MM.1S (cell line): ENCODE data around the gene CSF2RB.

ENCODE experiments used
- DNase-seq: peaks from one replicate; pipeline ENCODE4 v3.0.0-alpha.2; 2015
- H2AFZ ChIP-seq: fragments of 300-600 bp; sonication (generic); 2 replicates; pipeline ENCODE4 v1.6.0; 2016; ENCODE audit warnings: antibody characterized with exemption, low read length
- H3F3A ChIP-seq: fragments of 300-600 bp; sonication (generic); 2 replicates; pipeline ENCODE4 v1.6.1; 2016; ENCODE audit warnings: mild to moderate bottlenecking, antibody characterized with exemption, low read length, moderate library complexity, mixed read lengths; ENCODE audit not compliant: insufficient read depth
- H3K27ac ChIP-seq: fragments of 300-600 bp; sonication (generic); 2 replicates; pipeline ENCODE4 v1.5.1; 2016; ENCODE audit warnings: mild to moderate bottlenecking, low read length
- H3K27me3 ChIP-seq: fragments of 300-600 bp; sonication (generic); replicated peaks from 2 replicates; pipeline ENCODE4 v1.6.0; 2016; ENCODE audit warnings: low read length; ENCODE audit not compliant: insufficient read depth
- H3K36me3 ChIP-seq: fragments of 300-600 bp; sonication (generic); replicated peaks from 2 replicates; pipeline ENCODE4 v1.6.1; 2016; ENCODE audit warnings: mild to moderate bottlenecking, low read length, mixed read lengths; ENCODE audit not compliant: insufficient read depth
- H3K4me1 ChIP-seq: fragments of 300-600 bp; sonication (generic); 2 replicates; pipeline ENCODE4 v1.6.1; 2016; ENCODE audit warnings: low read length, mixed read lengths
- H3K4me2 ChIP-seq: fragments of 300-600 bp; sonication (generic); 2 replicates; pipeline ENCODE4 v1.6.0; 2016; ENCODE audit warnings: low read depth, low read length
- H3K4me3 ChIP-seq: fragments of 300-600 bp; sonication (generic); 2 replicates; pipeline ENCODE4 v1.5.1; 2016; ENCODE audit warnings: low read length, mixed read lengths
- H3K79me2 ChIP-seq: fragments of 300-600 bp; sonication (generic); 2 replicates; pipeline ENCODE4 v1.6.1; 2016; ENCODE audit warnings: mixed run types, low read length, mixed read lengths
- H3K9ac ChIP-seq: fragments of 300-600 bp; sonication (generic); 2 replicates; pipeline ENCODE4 v1.6.1; 2016; ENCODE audit warnings: low read length, mixed read lengths
- H3K9me2 ChIP-seq: fragments of 300-600 bp; sonication (generic); replicated peaks from 2 replicates; pipeline ENCODE4 v1.6.1; 2016; ENCODE audit warnings: mild to moderate bottlenecking, low read length, mixed read lengths; ENCODE audit not compliant: insufficient read depth
- H3K9me3 ChIP-seq: fragments of 300-600 bp; sonication (generic); replicated peaks from 2 replicates; pipeline ENCODE4 v1.6.1; 2016; ENCODE audit warnings: mild to moderate bottlenecking, low read length, mixed read lengths; ENCODE audit not compliant: insufficient read depth
- H4K20me1 ChIP-seq: fragments of 300-600 bp; sonication (generic); 2 replicates; pipeline ENCODE4 v1.6.1; 2016; ENCODE audit warnings: mild to moderate bottlenecking, low read length, moderate library complexity, mixed read lengths; ENCODE audit not compliant: insufficient read depth
- EZH2 ChIP-seq: fragments of 300-600 bp; sonication (generic); optimal IDR thresholded peaks from 2 replicates; pipeline ENCODE3; 2017; ENCODE audit warnings: low read depth, mild to moderate bottlenecking, antibody characterized with exemption, low read length, mixed read lengths
- EZH2phosphoT487 ChIP-seq: fragments of 300-600 bp; sonication (generic); IDR thresholded peaks from 2 replicates; pipeline ENCODE4 v1.6.1; 2018; ENCODE audit warnings: antibody characterized with exemption, low read length
- TF ChIP-seq, protein P1 (sequence below): fragments of 300-600 bp; sonication (generic); IDR thresholded peaks from 2 replicates; pipeline ENCODE4 v1.5.1; 2016; ENCODE audit warnings: antibody characterized with exemption, low read length, mixed read lengths

Gene CSF2RB

DNA sequence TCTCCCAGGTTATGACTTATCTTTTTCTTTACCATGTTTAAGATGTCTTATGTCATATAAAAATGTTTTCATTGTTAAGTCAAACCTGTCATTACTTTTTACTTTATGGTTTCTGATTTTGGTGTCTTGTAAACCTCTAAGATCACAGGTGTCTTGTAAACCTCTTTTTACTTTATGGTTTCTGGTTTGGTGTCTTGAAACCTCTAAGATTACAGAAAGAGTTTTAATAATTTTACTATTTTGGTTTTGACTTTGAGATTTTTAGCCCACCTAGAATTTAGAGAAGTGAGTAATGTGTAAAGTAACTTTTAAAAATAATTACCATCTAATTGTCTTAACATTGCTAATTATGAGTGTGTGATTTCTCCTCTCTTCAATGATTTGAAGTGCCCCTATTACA, 2.6 kb downstream of the CSF2RB start:
- peak overlapping the region; percentile 19; the same call in 1 of the 2 replicates for H3K27ac ChIP-seq
- no peak overlapping the region for H2AFZ ChIP-seq
- H3K4me3 ChIP-seq = peak overlapping the region; percentile 61
- H3K9me3 ChIP-seq = no peaks in the 10 kb centered on the region
- no peaks in the 10 kb centered on the region for H3K27me3 ChIP-seq
- no peaks in the 10 kb centered on the region for H3K9me2 ChIP-seq
- peak overlapping the region; percentile 45; the same call in 1 of the 2 replicates for H3K9ac ChIP-seq
- H3K36me3 ChIP-seq = peaks cover 9% of the 10 kb centered on the region; the same call in 1 of the 2 replicates
- no peaks in the 10 kb centered on the region for H4K20me1 ChIP-seq
- H3K79me2 ChIP-seq = peaks cover 82% of the 10 kb centered on the region
- DNase-seq = no peak
- H3K4me1 ChIP-seq = peaks cover 32% of the 10 kb centered on the region
- TF ChIP-seq EZH2phosphoT487 (no peak), EZH2 (no peak)
- TF ChIP-seq, protein P1, sequence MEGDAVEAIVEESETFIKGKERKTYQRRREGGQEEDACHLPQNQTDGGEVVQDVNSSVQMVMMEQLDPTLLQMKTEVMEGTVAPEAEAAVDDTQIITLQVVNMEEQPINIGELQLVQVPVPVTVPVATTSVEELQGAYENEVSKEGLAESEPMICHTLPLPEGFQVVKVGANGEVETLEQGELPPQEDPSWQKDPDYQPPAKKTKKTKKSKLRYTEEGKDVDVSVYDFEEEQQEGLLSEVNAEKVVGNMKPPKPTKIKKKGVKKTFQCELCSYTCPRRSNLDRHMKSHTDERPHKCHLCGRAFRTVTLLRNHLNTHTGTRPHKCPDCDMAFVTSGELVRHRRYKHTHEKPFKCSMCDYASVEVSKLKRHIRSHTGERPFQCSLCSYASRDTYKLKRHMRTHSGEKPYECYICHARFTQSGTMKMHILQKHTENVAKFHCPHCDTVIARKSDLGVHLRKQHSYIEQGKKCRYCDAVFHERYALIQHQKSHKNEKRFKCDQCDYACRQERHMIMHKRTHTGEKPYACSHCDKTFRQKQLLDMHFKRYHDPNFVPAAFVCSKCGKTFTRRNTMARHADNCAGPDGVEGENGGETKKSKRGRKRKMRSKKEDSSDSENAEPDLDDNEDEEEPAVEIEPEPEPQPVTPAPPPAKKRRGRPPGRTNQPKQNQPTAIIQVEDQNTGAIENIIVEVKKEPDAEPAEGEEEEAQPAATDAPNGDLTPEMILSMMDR = no peak
- H3F3A ChIP-seq = peaks cover 35% of the 10 kb centered on the region
- peak overlapping the region; percentile 85 for H3K4me2 ChIP-seq

DNA sequence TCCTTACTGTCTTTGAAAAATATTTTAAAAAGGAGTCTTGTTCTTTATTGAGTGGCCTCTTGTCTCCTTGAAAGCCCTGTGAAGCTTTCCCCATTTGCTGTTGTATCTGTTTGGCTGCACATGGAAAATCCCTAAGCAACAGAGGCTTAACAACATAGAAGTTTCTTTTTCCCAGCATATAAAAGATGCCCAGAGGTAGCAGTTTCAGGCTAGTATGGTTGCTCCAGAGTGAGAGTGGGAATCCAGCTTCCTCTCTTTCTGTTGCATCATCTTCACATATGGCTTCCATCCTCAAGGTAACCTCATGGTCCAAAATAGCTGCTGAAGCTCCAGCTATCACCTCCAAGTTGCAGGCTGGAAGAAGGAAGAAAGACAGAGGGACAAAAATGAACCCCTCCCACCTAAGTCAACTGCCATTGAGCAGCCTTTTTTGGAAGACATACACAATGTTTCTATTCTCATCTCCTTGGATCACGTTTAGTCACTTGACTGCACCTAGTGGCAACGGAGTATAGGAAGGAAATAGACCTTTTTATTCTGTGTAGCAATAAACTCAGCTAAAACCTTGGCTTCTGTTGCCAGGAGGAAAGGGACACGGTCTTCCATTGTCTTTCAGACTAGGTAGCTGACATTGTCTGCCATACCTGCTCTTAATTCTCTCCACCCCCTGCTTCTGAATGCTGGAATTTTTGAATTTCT, 5.3 kb downstream of the CSF2RB start:
- no peak for TF ChIP-seq EZH2
- no peak for TF ChIP-seq EZH2phosphoT487
- TF ChIP-seq, protein P1 = no peak
- no peak overlapping the region for H3K4me2 ChIP-seq

DNA sequence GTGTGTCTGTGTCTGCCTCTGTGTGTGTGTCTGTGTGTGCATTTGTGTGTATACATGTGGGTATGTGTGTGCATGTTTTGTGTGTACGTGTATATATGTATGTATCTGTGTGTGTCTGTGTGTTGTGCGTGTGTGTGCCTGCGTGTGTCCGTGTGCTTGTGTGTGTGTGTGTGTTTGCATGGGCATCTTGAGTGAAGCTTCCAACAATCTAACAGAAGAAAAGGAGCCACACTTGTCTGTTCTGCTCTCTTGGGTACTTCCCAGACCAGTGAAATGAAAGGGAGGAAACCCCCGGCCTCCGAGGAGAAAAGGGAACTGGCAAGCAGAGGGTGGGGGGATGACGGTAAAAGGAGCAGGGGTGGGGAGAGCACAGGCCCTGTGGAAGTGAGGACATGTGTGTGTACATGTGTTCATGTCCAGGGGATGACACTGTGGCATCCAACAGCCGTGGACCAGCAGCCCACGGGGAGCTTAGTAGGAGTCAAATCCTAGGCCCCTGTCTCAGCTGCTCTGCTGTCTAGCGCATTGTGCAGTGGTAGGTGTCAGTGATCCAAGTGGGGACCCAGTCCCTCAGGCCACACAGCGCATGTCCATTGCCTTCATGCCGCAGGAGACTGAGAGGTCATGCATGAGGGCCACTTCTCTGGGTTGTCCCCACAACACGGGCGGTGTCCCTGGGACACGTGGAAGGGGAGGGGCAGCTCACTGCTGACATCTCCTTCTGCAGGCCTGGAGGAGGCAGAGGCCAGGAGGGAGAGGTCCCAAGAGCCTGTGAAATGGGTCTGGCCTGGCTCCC, 8.1 kb downstream of the CSF2RB start:
- no peak overlapping the region for H3K4me3 ChIP-seq

More for the DNA sequence above, 5.3 kb downstream of the CSF2RB start:
- H3K4me1 ChIP-seq = peaks cover 22% of the 10 kb centered on the region; the same call in 1 of the 2 replicates
- H3K27me3 ChIP-seq = no peaks in the 10 kb centered on the region
- peaks cover 22% of the 10 kb centered on the region for H3F3A ChIP-seq
- no peaks in the 10 kb centered on the region for H3K9me2 ChIP-seq
- no peak overlapping the region for H3K9ac ChIP-seq
- no peaks in the 10 kb centered on the region for H3K9me3 ChIP-seq
- H4K20me1 ChIP-seq = no peaks in the 10 kb centered on the region
- H3K4me3 ChIP-seq = no peak overlapping the region
- H3K36me3 ChIP-seq = peaks cover 9% of the 10 kb centered on the region; the same call in 1 of the 2 replicates
- DNase-seq = no peak
- no peak overlapping the region for H3K27ac ChIP-seq
- no peak overlapping the region for H2AFZ ChIP-seq
- peaks cover 95% of the 10 kb centered on the region for H3K79me2 ChIP-seq

More for the DNA sequence above, 8.1 kb downstream of the CSF2RB start:
- Histone ChIP-seq H3K9me2 (no peaks in the 10 kb centered on the region), H3F3A (no peaks in the 10 kb centered on the region), H3K4me2 (no peak overlapping the region), H3K9ac (no peak overlapping the region), H2AFZ (no peak overlapping the region), H3K27ac (no peak overlapping the region), H3K27me3 (no peaks in the 10 kb centered on the region), H4K20me1 (no peaks in the 10 kb centered on the region), H3K4me1 (peaks cover 26% of the 10 kb centered on the region; the same call in 1 of the 2 replicates), H3K9me3 (no peaks in the 10 kb centered on the region), H3K79me2 (peaks cover 82% of the 10 kb centered on the region), H3K36me3 (peaks cover 9% of the 10 kb centered on the region; the same call in 1 of the 2 replicates)
- TF ChIP-seq EZH2phosphoT487 (no peak), EZH2 (no peak)
- TF ChIP-seq, protein P1 = no peak
- no peak for DNase-seq
